ENCODE data around the gene DNAJC24.
"Not testable (repeated sequence)": the region's sequence is repeated elsewhere in the genome, so short reads cannot be mapped to it uniquely, and the experiment has no call there.

The DNAJC24 gene

GRCh38 chr11:31369348-31370329 lies at the start of gene DNAJC24, which contains the start of gene DCDC1:
Gene DNAJC24 (plus strand): TSS chr11:31369860. CDS start chr11:31370749, 889 bp downstream.
Gene DCDC1 (minus strand): TSS chr11:31369739. CDS start chr11:31328280, 41,459 bp downstream.
- FAIRE-seq, result peak; percentile 94
- peak; percentile 76 for DNase-seq (ENCODE audit: extremely low spot score, insufficient read length, low read depth)

GRCh38 chr11:31321494-31321893 lies 48.2 kb upstream of the DNAJC24 start:
- not testable (repeated sequence) for FAIRE-seq; DNase-seq (ENCODE audit: extremely low spot score, insufficient read length, low read depth)

GRCh38 chr11:31323145-31323544 lies 46.5 kb upstream of the DNAJC24 start:
- DNase-seq (ENCODE audit: extremely low spot score, insufficient read length, low read depth) (no peak), FAIRE-seq (no peak)

GRCh38 chr11:31325160-31325559 lies 44.5 kb upstream of the DNAJC24 start:
- FAIRE-seq (no peak), DNase-seq (ENCODE audit: extremely low spot score, insufficient read length, low read depth) (no peak)

GRCh38 chr11:31326470-31327148 lies 43.1 kb upstream of the DNAJC24 start:
- FAIRE-seq, result no peak
- DNase-seq (ENCODE audit: extremely low spot score, insufficient read length, low read depth), result no peak

- FAIRE-seq (no peak), DNase-seq (ENCODE audit: extremely low spot score, insufficient read length, low read depth) (no peak)
These were observed 42.2 kb upstream of the DNAJC24 start for GRCh38 chr11:31327417-31327816.

GRCh38 chr11:31328697-31329096 lies 41.0 kb upstream of the DNAJC24 start:
- FAIRE-seq, result no peak
- no peak for DNase-seq (ENCODE audit: extremely low spot score, insufficient read length, low read depth)

- FAIRE-seq, result no peak
These were observed 31.9 kb upstream of the DNAJC24 start for GRCh38 chr11:31337806-31338205.

GRCh38 chr11:31340903-31341572 lies 28.6 kb upstream of the DNAJC24 start:
- DNase-seq (ENCODE audit: extremely low spot score, insufficient read length, low read depth), result no peak
- peak; percentile 48 for FAIRE-seq

More at GRCh38 chr11:31337806-31338205, 31.9 kb upstream of the DNAJC24 start:
- no peak for DNase-seq (ENCODE audit: extremely low spot score, insufficient read length, low read depth)

GRCh38 chr11:31351168-31351567 lies 18.5 kb upstream of the DNAJC24 start:
- DNase-seq (ENCODE audit: extremely low spot score, insufficient read length, low read depth), result no peak
- no peak for FAIRE-seq

- FAIRE-seq, result no peak
- no peak for DNase-seq (ENCODE audit: extremely low spot score, insufficient read length, low read depth)
These were observed 14.5 kb upstream of the DNAJC24 start for GRCh38 chr11:31355131-31355530.

- FAIRE-seq, result no peak
- no peak for DNase-seq (ENCODE audit: extremely low spot score, insufficient read length, low read depth)
These were observed 13.8 kb upstream of the DNAJC24 start for GRCh38 chr11:31355817-31356216.

- FAIRE-seq (no peak), DNase-seq (ENCODE audit: extremely low spot score, insufficient read length, low read depth) (no peak)
These were observed 7.9 kb upstream of the DNAJC24 start for GRCh38 chr11:31361743-31362142.

GRCh38 chr11:31366795-31367194 lies 2.9 kb upstream of the DNAJC24 start:
- FAIRE-seq, result no peak
- no peak for DNase-seq (ENCODE audit: extremely low spot score, insufficient read length, low read depth)

- DNase-seq (ENCODE audit: extremely low spot score, insufficient read length, low read depth) (no peak), FAIRE-seq (no peak)
These were observed 6.2 kb downstream of the DNAJC24 start for GRCh38 chr11:31375879-31376278.

GRCh38 chr11:31383116-31383515 lies 13.5 kb downstream of the DNAJC24 start:
- DNase-seq (ENCODE audit: extremely low spot score, insufficient read length, low read depth), result no peak
- FAIRE-seq, result no peak

GRCh38 chr11:31387379-31387778 lies 17.7 kb downstream of the DNAJC24 start:
- DNase-seq (ENCODE audit: extremely low spot score, insufficient read length, low read depth) (no peak), FAIRE-seq (no peak)

- FAIRE-seq (peak; percentile 46), DNase-seq (ENCODE audit: extremely low spot score, insufficient read length, low read depth) (peak; percentile 2)
These were observed 27.7 kb downstream of the DNAJC24 start for GRCh38 chr11:31397239-31397834.

GRCh38 chr11:31404614-31405013 lies 35.0 kb downstream of the DNAJC24 start:
- DNase-seq (ENCODE audit: extremely low spot score, insufficient read length, low read depth), result no peak
- no peak for FAIRE-seq

- FAIRE-seq, result no peak
- no peak for DNase-seq (ENCODE audit: extremely low spot score, insufficient read length, low read depth)
These were observed 38.5 kb downstream of the DNAJC24 start for GRCh38 chr11:31408201-31408600.

Measured in GM18507 (cell line).